Activated T-helper 17 cell treated with anti-CD3 and anti-CD28 coated beads, Interleukin-2, amount 50 U/mL, for 72 hours (primary cell): ENCODE measurements around the gene FUT9. TPM values are rescaled to one million over a fixed set of nuclear protein-coding genes. Genes with fewer than 3 reads are reported as not detected.
"Not testable (repeated sequence)": the region's sequence is repeated elsewhere in the genome, so short reads cannot be mapped to it uniquely, and the experiment has no call there.

Experiments
- ATAC-seq: fragments of 150-1000 bp; cut with Tn5 transposase; replicated peaks from 2 replicates; pipeline ENCODE4 v1.10.0; 2021; ENCODE audit warnings: mild to moderate bottlenecking, moderate library complexity
- H3K27ac Mint-ChIP-seq: one replicate; pipeline ENCODE4 v1.8.0; 2022; ENCODE audit warnings: mixed read lengths
- H3K27me3 Mint-ChIP-seq: one replicate; pipeline ENCODE4 v1.8.0; 2022; ENCODE audit warnings: mixed read lengths
- H3K36me3 Mint-ChIP-seq: one replicate; pipeline ENCODE4 v1.8.0; 2022; ENCODE audit warnings: low read depth, mild to moderate bottlenecking, mixed read lengths
- H3K4me1 Mint-ChIP-seq: one replicate; pipeline ENCODE4 v1.8.0; 2022; ENCODE audit warnings: mixed read lengths
- H3K4me3 Mint-ChIP-seq: one replicate; pipeline ENCODE4 v1.8.0; 2022; ENCODE audit warnings: mild to moderate bottlenecking, mixed read lengths
- H3K9me3 Mint-ChIP-seq: one replicate; pipeline ENCODE4 v1.8.0; 2022; ENCODE audit warnings: mixed read lengths
- total RNA-seq, 2 donors: library from RNA; stranded (reverse); gene quantifications; one replicate each; pipeline ENCODE4 v1.2.3, GENCODE V29; 2022

FUT9 gene
- total RNA-seq, 2 donors from 2014 or later = not detected

- peaks cover 3% of the 10 kb centered on the region for H3K27me3 Mint-ChIP-seq
- ATAC-seq = no peak
- H3K4me1 Mint-ChIP-seq = no peaks in the 10 kb centered on the region
- no peak overlapping the region for H3K4me3 Mint-ChIP-seq
- H3K9me3 Mint-ChIP-seq = no peaks in the 10 kb centered on the region
- no peaks in the 10 kb centered on the region for H3K36me3 Mint-ChIP-seq
- no peak overlapping the region for H3K27ac Mint-ChIP-seq
Measured at GRCh38 chr6:96237638-96238347, 222.0 kb downstream of the FUT9 start.

GRCh38 chr6:96246563-96246962, 230.8 kb downstream of the FUT9 start:
- H3K27me3 Mint-ChIP-seq = no peaks in the 10 kb centered on the region
- no peaks in the 10 kb centered on the region for H3K4me1 Mint-ChIP-seq
- no peaks in the 10 kb centered on the region for H3K36me3 Mint-ChIP-seq
- no peaks in the 10 kb centered on the region for H3K9me3 Mint-ChIP-seq
- no peak overlapping the region for H3K27ac Mint-ChIP-seq
- H3K4me3 Mint-ChIP-seq = no peak overlapping the region
- ATAC-seq = no peak

- no peak for ATAC-seq
- H3K27me3 Mint-ChIP-seq = no peaks in the 10 kb centered on the region
- no peaks in the 10 kb centered on the region for H3K36me3 Mint-ChIP-seq
- H3K27ac Mint-ChIP-seq = no peak overlapping the region
- H3K4me3 Mint-ChIP-seq = no peak overlapping the region
- H3K9me3 Mint-ChIP-seq = no peaks in the 10 kb centered on the region
- no peaks in the 10 kb centered on the region for H3K4me1 Mint-ChIP-seq
Measured at GRCh38 chr6:96249755-96250154, 234.0 kb downstream of the FUT9 start.

GRCh38 chr6:96257751-96258150, 242.0 kb downstream of the FUT9 start:
- H3K4me1 Mint-ChIP-seq = no peaks in the 10 kb centered on the region
- H3K27me3 Mint-ChIP-seq = no peaks in the 10 kb centered on the region
- no peak overlapping the region for H3K4me3 Mint-ChIP-seq
- ATAC-seq = no peak
- H3K36me3 Mint-ChIP-seq = no peaks in the 10 kb centered on the region
- H3K9me3 Mint-ChIP-seq = no peaks in the 10 kb centered on the region
- no peak overlapping the region for H3K27ac Mint-ChIP-seq

- H3K27me3 Mint-ChIP-seq, H3K4me1 Mint-ChIP-seq, H3K9me3 Mint-ChIP-seq, ATAC-seq, H3K27ac Mint-ChIP-seq, H3K4me3 Mint-ChIP-seq, H3K36me3 Mint-ChIP-seq: not testable (repeated sequence)
Measured at GRCh38 chr6:96260787-96261430, 245.1 kb downstream of the FUT9 start.
